IMR-90 (cell line): ENCODE results near the gene LYRM9. TPM values are rescaled to one million over a fixed set of nuclear protein-coding genes. Genes with fewer than 3 reads are reported as not detected.
A peak's percentile ranks its signal among the peaks of the same experiment; 100 is the strongest.

Source experiments
- ATAC-seq: fragments of 200-7000 bp; cut with Tn5 transposase; 2 replicates; pipeline ENCODE4 v1.9.1; 2020; ENCODE audit warnings: low read depth, mild to moderate bottlenecking, moderate library complexity
- BruUV-seq: library from RNA; stranded (reverse); fragments of 400-500 nt; replicated peaks from 2 replicates; lab custom pipeline; 2021; lab: Mats Ljungman, UMichigan
- CTCF ChIA-PET: fragments of 300-600 bp; formaldehyde crosslinking; extraction: SDS; loops from one replicate; lab custom pipeline; 2021; ENCODE audit warnings: antibody characterized with exemption; lab: Yijun Ruan, JAX
- POLR2A ChIA-PET: fragments of 300-600 bp; sonication (Branson Sonifier 250); formaldehyde crosslinking; loops from one replicate; lab custom pipeline; 2022; ENCODE audit warnings: antibody characterized with exemption; ENCODE audit not compliant: unreplicated experiment; lab: Charles Lee
- DNase-seq: peaks from one replicate; pipeline ENCODE4 v3.0.0; 2013
- H2AFZ ChIP-seq: replicated peaks from 2 replicates; pipeline ENCODE3; 2013; ENCODE audit warnings: low read length, mild to moderate bottlenecking; ENCODE audit not compliant: poor library complexity
- H2AK5ac ChIP-seq: 2 replicates; pipeline ENCODE4 v1.6.1; 2013; ENCODE audit warnings: low read depth, low read length, inconsistent platforms
- H2AK9ac ChIP-seq: replicated peaks from 2 replicates; pipeline ENCODE3; 2013; ENCODE audit warnings: mild to moderate bottlenecking, low read depth, low read length, moderate library complexity; ENCODE audit not compliant: poor library complexity
- H2BK120ac ChIP-seq: 2 replicates; pipeline ENCODE4 v1.6.1; 2013; ENCODE audit warnings: low read depth, low read length, inconsistent platforms
- H2BK15ac ChIP-seq: 3 replicates; pipeline ENCODE4 v1.6.1; 2013; ENCODE audit warnings: low read depth, low read length, inconsistent platforms
- H2BK20ac ChIP-seq: 2 replicates; pipeline ENCODE4 v1.6.1; 2013; ENCODE audit warnings: low read depth, mild to moderate bottlenecking, inconsistent platforms, low read length, moderate library complexity
- H2BK5ac ChIP-seq: 2 replicates; pipeline ENCODE4 v1.6.1; 2013; ENCODE audit warnings: mild to moderate bottlenecking, low read depth, low read length, inconsistent platforms; ENCODE audit not compliant: poor library complexity, severe bottlenecking
- H3K14ac ChIP-seq: replicated peaks from 2 replicates; pipeline ENCODE4 v1.6.1; 2013; ENCODE audit warnings: low read depth, low read length, inconsistent platforms
- H3K18ac ChIP-seq: 2 replicates; pipeline ENCODE4 v1.6.1; 2013; ENCODE audit warnings: low read depth, low read length, control low read depth
- H3K23ac ChIP-seq: 2 replicates; pipeline ENCODE4 v1.6.1; 2013; ENCODE audit warnings: low read depth, low read length, inconsistent platforms
- H3K27ac ChIP-seq: 2 replicates; pipeline ENCODE4 v1.5.1; 2013; ENCODE audit warnings: mild to moderate bottlenecking, control low read depth, low read length; ENCODE audit not compliant: insufficient read depth
- H3K27me3 ChIP-seq: 2 replicates; pipeline ENCODE4 v1.6.1; 2013; ENCODE audit warnings: low read length; ENCODE audit not compliant: control insufficient read depth, insufficient read depth
- H3K36me3 ChIP-seq: 2 replicates; pipeline ENCODE4 v1.6.1; 2013; ENCODE audit warnings: low read length, mixed read lengths; ENCODE audit not compliant: control insufficient read depth, insufficient read depth
- H3K4ac ChIP-seq: 2 replicates; pipeline ENCODE4 v1.6.1; 2013; ENCODE audit warnings: low read depth, low read length, inconsistent platforms
- H3K4me1 ChIP-seq: 2 replicates; pipeline ENCODE4 v1.6.1; 2013; ENCODE audit warnings: low read length, mixed read lengths; ENCODE audit not compliant: control insufficient read depth, insufficient read depth
- H3K4me2 ChIP-seq: 2 replicates; pipeline ENCODE4 v1.6.1; 2013; ENCODE audit warnings: low read depth, mild to moderate bottlenecking, control low read depth, low read length, moderate library complexity
- H3K4me3 ChIP-seq: 2 replicates; pipeline ENCODE4 v1.5.1; 2013; ENCODE audit warnings: low read depth, mild to moderate bottlenecking, control low read depth, low read length, moderate library complexity; ENCODE audit not compliant: insufficient read depth
- H3K56ac ChIP-seq: 2 replicates; pipeline ENCODE4 v1.6.1; 2013; ENCODE audit warnings: low read length, inconsistent platforms; ENCODE audit not compliant: insufficient read depth; ENCODE audit errors: extremely low read depth
- H3K79me1 ChIP-seq, 2 experiments: 2 replicates each; pipeline ENCODE4 v1.6.1; 2013; ENCODE audit warnings: low read length in 2 of 2, inconsistent platforms in 1 of 2, low read depth in 1 of 2
- H3K9ac ChIP-seq: 2 replicates; pipeline ENCODE4 v1.6.1; 2013; ENCODE audit warnings: low read depth, low read length, control low read depth
- H3K9me1 ChIP-seq: 2 replicates; pipeline ENCODE4 v1.6.1; 2013; ENCODE audit warnings: low read length, inconsistent platforms; ENCODE audit not compliant: insufficient read depth
- H3K9me3 ChIP-seq: 2 replicates; pipeline ENCODE4 v1.6.1; 2013; ENCODE audit warnings: low read length; ENCODE audit not compliant: control insufficient read depth, insufficient read depth
- H4K20me1 ChIP-seq: 2 replicates; pipeline ENCODE4 v1.6.1; 2013; ENCODE audit warnings: low read length, inconsistent platforms; ENCODE audit not compliant: insufficient read depth
- H4K5ac ChIP-seq: 2 replicates; pipeline ENCODE4 v1.6.1; 2013; ENCODE audit warnings: mild to moderate bottlenecking, low read depth, low read length, control low read depth
- H4K8ac ChIP-seq, 2 experiments: 2 replicates each; pipeline ENCODE4 v1.6.1; 2013; ENCODE audit warnings: low read depth in 2 of 2, low read length in 2 of 2, control low read depth in 1 of 2, inconsistent platforms in 1 of 2
- H4K91ac ChIP-seq: 2 replicates; pipeline ENCODE4 v1.6.1; 2013; ENCODE audit warnings: low read depth, low read length, inconsistent platforms; ENCODE audit not compliant: insufficient read depth
- FOS ChIP-seq: fragments of 150-350 bp; IDR thresholded peaks from 2 replicates; pipeline ENCODE4 v1.6.1; 2016; ENCODE audit warnings: low read depth, low read length
- MAFK ChIP-seq: IDR thresholded peaks from 2 replicates; pipeline ENCODE4 v1.6.1; 2012; ENCODE audit warnings: low read depth, low read length, improper control_type of control experiment
- NFE2L2 ChIP-seq: fragments of 150-350 bp; IDR thresholded peaks from 2 replicates; pipeline ENCODE4 v1.6.1; 2016; ENCODE audit warnings: low read depth, mild to moderate bottlenecking, low read length
- RAD21 ChIP-seq: IDR thresholded peaks from 2 replicates; pipeline ENCODE4 v1.6.1; 2012; ENCODE audit warnings: low read length, improper control_type of control experiment
- RCOR1 ChIP-seq: IDR thresholded peaks from 2 replicates; pipeline ENCODE4 v1.6.1; 2012; ENCODE audit warnings: mild to moderate bottlenecking, low read length, improper control_type of control experiment; ENCODE audit not compliant: insufficient replicate concordance
- SMC3 ChIP-seq: fragments of 150-350 bp; IDR thresholded peaks from 2 replicates; pipeline ENCODE4 v1.6.1; 2016; ENCODE audit warnings: low read depth, mild to moderate bottlenecking, antibody characterized with exemption, low read length, moderate library complexity
- WGBS, 2 experiments: methylation state at CpG; one replicate each; pipeline versions ENCODE4 v1.1.5 to v1.1.7; 2013; ENCODE audit warnings: missing lambda C conversion rate in 2 of 2; ENCODE audit not compliant: insufficient read length in 1 of 2; ENCODE audit errors: extremely low coverage in 2 of 2; 5-methylcytosine and 5-hydroxymethylcytosine counted together
- dilution Hi-C: fragments of 300-500 bp; cut with HindIII; formaldehyde crosslinking; loops from one replicate; pipeline ENCODE4 v1.14.3; 2018; ENCODE audit warnings: low sequenced_read_pairs; ENCODE audit not compliant: unreplicated experiment
- in situ Hi-C: fragments of 300-500 bp; cut with MboI; formaldehyde crosslinking; loops from 3 replicates; pipeline ENCODE4 v1.14.3; 2019; ENCODE audit warnings: low sequenced_read_pairs, inconsistent platforms, mixed read lengths
- intact Hi-C: fragments of 100-400 bp; cut with micrococcal nuclease; formaldehyde crosslinking; loops from 2 replicates; pipeline ENCODE4 v1.10.0; 2022
- polyA plus RNA-seq, 3 experiments: library from polyadenylated mRNA; depleted of rRNA; stranded (reverse); fragments of >200 nt; gene quantifications; 2 replicates each; pipeline ENCODE4 v1.2.3, GENCODE V29; 2012; ENCODE audit warnings: low replicate concordance in 1 of 3
- total RNA-seq: library from RNA; depleted of rRNA; stranded (reverse); fragments of >200 nt; gene quantifications from 2 replicates; pipeline ENCODE4 v1.2.3, GENCODE V29; 2012
- TF ChIP-seq, protein P1 (sequence below): fragments of 150-350 bp; IDR thresholded peaks from 2 replicates; pipeline ENCODE4 v1.6.1; 2016; ENCODE audit warnings: low read depth, mild to moderate bottlenecking, low read length, moderate library complexity, borderline replicate concordance
- TF ChIP-seq, protein P2 (sequence below): conservative IDR thresholded peaks from 2 replicates; pipeline ENCODE4 v1.5.1; 2012; ENCODE audit warnings: mild to moderate bottlenecking, low read depth, low read length, improper control_type of control experiment

Gene LYRM9
- total and polyA plus RNA-seq, 2 of the 4 experiments (the other 2 are of a cell fraction) = 3.2 to 4.8 TPM

DNA sequence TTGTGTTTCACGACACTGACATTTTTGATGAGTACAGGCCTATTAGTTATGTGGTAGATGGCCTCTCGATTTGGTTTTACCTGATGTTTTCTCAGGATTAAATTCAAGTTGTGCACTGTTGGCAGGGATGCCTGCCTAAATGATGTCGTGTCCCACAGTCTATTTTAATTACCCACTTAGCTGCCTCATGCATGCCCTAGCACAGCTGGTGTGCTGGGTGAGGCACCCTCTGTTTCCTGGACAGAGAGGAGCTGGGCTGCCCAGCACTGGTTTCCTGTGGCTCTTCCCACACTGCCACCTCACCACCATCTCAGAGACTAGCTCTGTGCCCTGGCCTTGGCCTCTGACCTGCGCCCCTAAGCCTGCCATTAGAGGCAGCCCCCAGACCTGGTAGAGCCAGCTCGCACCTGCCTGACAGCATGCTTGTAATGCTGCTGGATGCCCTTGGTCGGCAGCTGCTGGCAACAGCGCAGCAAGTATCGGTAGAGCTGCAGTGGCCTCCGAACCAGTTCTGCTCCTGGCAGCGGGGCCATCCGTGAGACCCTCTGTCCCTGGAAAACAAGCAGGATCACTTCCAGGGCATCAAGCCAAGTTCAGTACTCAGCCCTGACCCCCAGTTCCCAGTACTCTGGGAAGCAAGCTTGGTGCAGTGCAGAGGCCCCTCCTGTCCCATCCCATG, 10.9 kb downstream of the LYRM9 start (continued):
- TF ChIP-seq, protein P1, sequence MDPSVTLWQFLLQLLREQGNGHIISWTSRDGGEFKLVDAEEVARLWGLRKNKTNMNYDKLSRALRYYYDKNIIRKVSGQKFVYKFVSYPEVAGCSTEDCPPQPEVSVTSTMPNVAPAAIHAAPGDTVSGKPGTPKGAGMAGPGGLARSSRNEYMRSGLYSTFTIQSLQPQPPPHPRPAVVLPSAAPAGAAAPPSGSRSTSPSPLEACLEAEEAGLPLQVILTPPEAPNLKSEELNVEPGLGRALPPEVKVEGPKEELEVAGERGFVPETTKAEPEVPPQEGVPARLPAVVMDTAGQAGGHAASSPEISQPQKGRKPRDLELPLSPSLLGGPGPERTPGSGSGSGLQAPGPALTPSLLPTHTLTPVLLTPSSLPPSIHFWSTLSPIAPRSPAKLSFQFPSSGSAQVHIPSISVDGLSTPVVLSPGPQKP = no peak

DNA sequence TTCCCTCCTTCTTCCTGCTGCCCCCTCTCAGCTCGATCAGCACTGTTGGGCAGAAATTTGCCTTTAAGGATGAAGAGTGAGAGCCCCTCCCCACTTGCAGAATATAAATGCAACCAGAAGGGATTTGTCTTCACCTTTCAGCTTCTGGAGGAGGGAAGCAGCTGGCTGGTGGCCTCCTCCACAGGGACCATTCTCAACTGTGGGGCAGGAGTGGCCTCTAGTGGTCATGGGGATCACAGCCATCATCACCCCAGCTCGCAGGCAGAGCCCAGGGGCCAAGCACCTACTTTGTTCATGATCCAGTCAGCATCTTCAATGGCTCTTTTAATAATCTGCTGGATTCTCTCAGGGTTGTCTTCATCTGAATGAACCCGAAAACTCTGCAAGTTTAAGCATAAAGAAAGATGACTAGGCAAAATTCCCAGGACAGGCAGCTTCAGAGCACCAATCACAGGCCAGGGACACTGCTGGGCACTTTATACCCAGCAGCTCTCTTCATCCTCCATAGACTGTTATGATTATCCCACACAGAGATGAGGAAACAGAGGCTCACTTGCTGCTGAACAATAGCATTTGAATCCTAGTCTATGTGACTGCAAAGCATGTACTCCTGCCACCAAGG, 13.1 kb downstream of the LYRM9 start:
- intact Hi-C loops = loop anchor here (1.0 to 10.0 kb wide), 4 partner anchors 75 to 425 kb away; partner anchors contain the start of gene KSR1
- TF ChIP-seq, protein P2, sequence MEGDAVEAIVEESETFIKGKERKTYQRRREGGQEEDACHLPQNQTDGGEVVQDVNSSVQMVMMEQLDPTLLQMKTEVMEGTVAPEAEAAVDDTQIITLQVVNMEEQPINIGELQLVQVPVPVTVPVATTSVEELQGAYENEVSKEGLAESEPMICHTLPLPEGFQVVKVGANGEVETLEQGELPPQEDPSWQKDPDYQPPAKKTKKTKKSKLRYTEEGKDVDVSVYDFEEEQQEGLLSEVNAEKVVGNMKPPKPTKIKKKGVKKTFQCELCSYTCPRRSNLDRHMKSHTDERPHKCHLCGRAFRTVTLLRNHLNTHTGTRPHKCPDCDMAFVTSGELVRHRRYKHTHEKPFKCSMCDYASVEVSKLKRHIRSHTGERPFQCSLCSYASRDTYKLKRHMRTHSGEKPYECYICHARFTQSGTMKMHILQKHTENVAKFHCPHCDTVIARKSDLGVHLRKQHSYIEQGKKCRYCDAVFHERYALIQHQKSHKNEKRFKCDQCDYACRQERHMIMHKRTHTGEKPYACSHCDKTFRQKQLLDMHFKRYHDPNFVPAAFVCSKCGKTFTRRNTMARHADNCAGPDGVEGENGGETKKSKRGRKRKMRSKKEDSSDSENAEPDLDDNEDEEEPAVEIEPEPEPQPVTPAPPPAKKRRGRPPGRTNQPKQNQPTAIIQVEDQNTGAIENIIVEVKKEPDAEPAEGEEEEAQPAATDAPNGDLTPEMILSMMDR = peak; percentile 88
- TF ChIP-seq SMC3 = peak; percentile 77
- TF ChIP-seq NFE2L2 = peak; percentile 57; the same call in 1 of the 2 replicates
- TF ChIP-seq MAFK = peak; percentile 39; the same call in 1 of the 2 replicates
- peak; percentile 93 for TF ChIP-seq RAD21
- TF ChIP-seq FOS = no peak
- TF ChIP-seq RCOR1 = no peak
- no peaks in the 10 kb centered on the region for H3K79me1 ChIP-seq
- H3K18ac ChIP-seq = no peak overlapping the region
- CTCF ChIA-PET = interaction anchor here (0.6 to 3.4 kb wide), 18 partner anchors 9 to 609 kb away, joined by 3 to 62 read pairs (median 3); no protein-coding TSS in a partner anchor
- no CpG with 5 or more reads among the region's 3 CpGs for WGBS, 2 experiments
- H3K4ac ChIP-seq = no peak overlapping the region
- H2BK120ac ChIP-seq = no peak overlapping the region
- H2BK20ac ChIP-seq = no peak overlapping the region
- no peaks in the 10 kb centered on the region for H3K36me3 ChIP-seq
- H3K14ac ChIP-seq = no peak overlapping the region
- no peaks in the 10 kb centered on the region for H3K9me3 ChIP-seq
- no TSS peak for BruUV-seq
- H4K91ac ChIP-seq = no peak overlapping the region
- H3K9ac ChIP-seq = no peak overlapping the region
- H2AK5ac ChIP-seq = no peak overlapping the region
- POLR2A ChIA-PET = no interaction called here
- no peak overlapping the region for H3K56ac ChIP-seq
- H3K4me2 ChIP-seq = no peak overlapping the region
- no peak overlapping the region for H3K4me3 ChIP-seq
- in situ Hi-C loops = loop anchor here (5.0 to 10.0 kb wide), 3 partner anchors 75 to 225 kb away; partner anchors contain the start of gene NOS2
- no peak overlapping the region for H2AK9ac ChIP-seq
- no peak overlapping the region for H4K8ac ChIP-seq
- H4K5ac ChIP-seq = no peak overlapping the region
- no peak overlapping the region for H3K23ac ChIP-seq
- H2BK5ac ChIP-seq = no peak overlapping the region
- ATAC-seq (peak; percentile 98), DNase-seq (peak; percentile 54)
- no peak overlapping the region for H2BK15ac ChIP-seq
- dilution Hi-C loops = no loop called here
- H3K27me3 ChIP-seq = no peaks in the 10 kb centered on the region; the same call in 1 of the 2 replicates
- no peak overlapping the region for H3K27ac ChIP-seq
- H3K9me1 ChIP-seq = no peaks in the 10 kb centered on the region; the same call in 1 of the 2 replicates
- H2AFZ ChIP-seq = peak overlapping the region; percentile 9
- no peaks in the 10 kb centered on the region for H4K20me1 ChIP-seq
- no peaks in the 10 kb centered on the region for H3K4me1 ChIP-seq
